Endothelial cell of umbilical vein (primary cell): ENCODE results near the gene LRRTM4.

ENCODE experiments used
- CTCF ChIP-seq, 2 donors: IDR thresholded peaks; 1 replicate in 1 of 2; 2 replicates in 1 of 2; pipeline ENCODE4 v1.5.1; 2011; ENCODE audit warnings: low read length in 2 of 2, mild to moderate bottlenecking in 2 of 2, moderate library complexity in 2 of 2, control low read depth in 1 of 2, inconsistent platforms in 1 of 2, low read depth in 1 of 2; ENCODE audit not compliant: insufficient read depth in 1 of 2; ENCODE audit errors: extremely low read depth in 1 of 2
- EZH2 ChIP-seq: IDR thresholded peaks from 2 replicates; pipeline ENCODE4 v1.6.1; 2012; ENCODE audit warnings: borderline replicate concordance, low read depth, mild to moderate bottlenecking, moderate library complexity, low read length, inconsistent platforms; ENCODE audit not compliant: severe bottlenecking
- GATA2 ChIP-seq: IDR thresholded peaks from 2 replicates; pipeline ENCODE4 v1.7.0; 2011; ENCODE audit warnings: low read depth, mild to moderate bottlenecking, moderate library complexity, mixed read lengths, low read length; ENCODE audit not compliant: insufficient read length, insufficient read depth
- JUN ChIP-seq: IDR thresholded peaks from 2 replicates; pipeline ENCODE4 v1.6.1; 2011; ENCODE audit warnings: borderline replicate concordance, low read depth; ENCODE audit not compliant: insufficient read length, insufficient read depth
- MAX ChIP-seq: IDR thresholded peaks from 2 replicates; pipeline ENCODE4 v1.6.1; 2011; ENCODE audit not compliant: insufficient read depth, insufficient read length
- MYC ChIP-seq: IDR thresholded peaks from one replicate; pipeline ENCODE4 v1.6.1; 2011; ENCODE audit warnings: mild to moderate bottlenecking, low read depth, low read length
- POLR2A ChIP-seq: IDR thresholded peaks from 2 replicates; pipeline ENCODE4 v1.6.1; 2012; ENCODE audit warnings: low read depth, mild to moderate bottlenecking, control low read depth, low read length
- POLR2AphosphoS5 ChIP-seq: IDR thresholded peaks from 2 replicates; pipeline ENCODE4 v1.6.1; 2012; ENCODE audit warnings: low read depth, mild to moderate bottlenecking, control low read depth, low read length, moderate library complexity; ENCODE audit not compliant: insufficient read depth

DNA sequence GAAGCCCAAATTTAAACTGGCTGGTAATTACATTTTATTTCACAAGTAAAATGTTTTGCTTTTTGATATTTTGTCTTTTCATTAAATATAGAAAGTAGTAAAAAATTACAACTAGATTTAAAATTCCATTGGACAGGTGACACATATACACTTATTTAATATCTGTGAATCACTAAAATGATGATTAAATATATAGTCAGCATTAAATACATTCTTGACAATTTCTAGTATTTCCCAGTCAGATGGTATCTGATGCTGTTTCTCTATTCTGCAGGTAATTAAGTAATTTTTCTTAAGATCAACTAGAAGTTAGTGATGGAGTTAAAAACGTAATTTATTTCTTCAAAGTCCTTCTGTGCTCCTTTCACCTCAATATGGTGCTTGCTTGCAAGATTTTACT, 237.8 kb downstream of the LRRTM4 start:
- TF ChIP-seq CTCF (IDR thresholded peaks at IDR 0.05; ENCODE audit: extremely low read depth in 1 of 2, insufficient read depth in 1 of 2, low read depth in 1 of 2, low read length in 2 of 2) (no peak), JUN (no peak), POLR2A (no peak), EZH2 (no peak), MYC (no peak), POLR2AphosphoS5 (no peak), MAX (no peak), GATA2 (no peak)
